COR-L47 (cell line): ENCODE data around the gene TRPM4.
"Not testable (repeated sequence)": the region's sequence is repeated elsewhere in the genome, so short reads cannot be mapped to it uniquely, and the experiment has no call there.

Experiments
- DNase-seq: peaks from one replicate; lab custom pipeline; 2025; lab: John Stamatoyannopoulos, UW

TRPM4 gene

DNA sequence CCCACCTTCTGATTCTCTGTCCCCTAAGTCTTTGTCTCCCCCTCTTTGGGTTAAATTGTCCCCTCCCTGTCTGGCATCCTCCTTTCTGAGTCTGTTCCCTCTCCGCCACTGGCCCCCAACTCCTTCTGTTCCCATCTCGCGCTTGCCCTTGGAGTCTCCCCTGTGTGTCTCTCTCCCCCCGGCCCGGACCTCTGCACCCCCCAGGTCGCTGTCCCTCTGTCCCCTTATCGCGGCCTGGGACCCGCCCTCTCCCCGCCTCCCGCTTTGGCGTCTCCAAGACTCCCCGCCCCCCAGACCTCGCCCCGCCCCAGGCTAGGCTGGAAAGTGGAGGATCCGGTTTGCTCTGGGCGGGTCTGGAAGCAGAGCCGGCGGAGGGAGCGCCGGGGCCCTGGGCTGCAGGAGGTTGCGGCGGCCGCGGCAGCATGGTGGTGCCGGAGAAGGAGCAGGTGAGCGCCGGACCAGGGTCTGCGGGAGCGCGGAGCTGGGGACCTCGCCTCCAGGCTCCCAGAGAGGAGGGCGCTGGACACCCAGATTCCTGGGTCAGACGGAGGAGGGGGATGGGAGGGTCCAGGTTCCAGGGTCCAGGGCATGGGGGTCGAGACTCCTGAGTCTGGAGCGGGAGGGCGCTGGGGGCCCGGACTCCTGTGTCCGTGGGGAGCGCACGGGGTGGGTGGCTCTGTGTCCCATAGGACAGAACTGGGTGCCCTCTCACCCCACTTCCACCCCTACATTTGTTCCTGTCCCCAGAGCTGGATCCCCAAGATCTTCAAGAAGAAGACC, at the start of gene TRPM4:
Gene TRPM4, plus strand, starts transcription at position 348 of the 780 bp plus-strand sequence. Its CDS starts 75 bp downstream, at position 423.
- DNase-seq, result peak; percentile 63

- no peak for DNase-seq
Observed at GRCh38 chr19:49109051-49109450, 48.5 kb upstream of the TRPM4 start.

- DNase-seq, result no peak
Observed at GRCh38 chr19:49109569-49110233, 47.9 kb upstream of the TRPM4 start.

- no peak for DNase-seq
Observed at GRCh38 chr19:49110567-49110966, 47.0 kb upstream of the TRPM4 start.

GRCh38 chr19:49111218-49111998, 46.2 kb upstream of the TRPM4 start:
- DNase-seq, result no peak

DNA sequence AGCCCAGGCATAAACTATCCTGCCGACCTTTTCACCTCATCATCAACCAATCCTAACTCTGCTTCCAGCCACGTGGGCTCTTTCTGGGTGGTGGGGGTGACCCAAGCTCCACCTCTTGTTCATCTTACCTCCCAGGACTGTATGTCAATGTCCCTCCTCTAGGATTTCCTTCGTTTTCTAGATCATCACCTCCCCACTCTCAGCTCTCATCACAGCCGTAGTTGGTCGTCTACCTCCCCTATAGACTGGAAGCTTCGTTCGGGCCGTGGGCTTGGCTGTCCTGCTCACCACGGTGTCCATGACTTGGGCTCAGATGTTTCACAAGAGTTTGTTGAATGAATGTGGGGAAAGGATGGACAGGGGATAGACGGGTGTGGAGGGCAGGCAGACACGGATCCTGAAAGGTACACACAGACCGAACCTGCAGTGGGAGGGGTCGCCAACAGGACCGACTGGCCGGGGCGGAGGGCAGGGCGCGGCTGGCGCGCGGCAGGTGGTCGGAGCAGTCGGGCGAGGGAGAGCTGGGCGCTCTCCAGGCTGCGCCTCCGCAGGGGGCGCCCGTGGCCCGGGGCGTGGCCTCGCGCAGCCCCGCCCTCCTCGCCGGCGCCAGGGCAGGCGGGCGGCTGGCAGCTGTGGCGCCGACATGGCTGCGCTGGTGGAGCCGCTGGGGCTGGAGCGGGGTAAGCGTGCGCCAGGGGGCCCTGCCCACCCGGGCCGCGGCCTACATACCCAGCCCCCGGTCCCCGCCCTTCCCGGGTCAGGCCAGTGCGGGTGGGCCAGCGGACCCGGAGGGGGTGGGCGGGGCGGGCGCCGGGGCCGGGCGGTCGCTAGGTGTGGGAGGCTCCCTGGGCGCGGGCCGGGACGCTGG, 43.6 kb upstream of the TRPM4 start, which contains the start of gene LIN7B:
Gene LIN7B, plus strand, starts transcription at position 609 of the 868 bp plus-strand sequence. Its CDS starts 35 bp downstream, at position 644.
- peak; percentile 50 for DNase-seq

GRCh38 chr19:49114630-49115363, 42.8 kb upstream of the TRPM4 start:
- no peak for DNase-seq

- no peak for DNase-seq
Observed at GRCh38 chr19:49116544-49116943, 41.0 kb upstream of the TRPM4 start.

- no peak for DNase-seq
Observed at GRCh38 chr19:49117677-49118564, 39.7 kb upstream of the TRPM4 start.

DNA sequence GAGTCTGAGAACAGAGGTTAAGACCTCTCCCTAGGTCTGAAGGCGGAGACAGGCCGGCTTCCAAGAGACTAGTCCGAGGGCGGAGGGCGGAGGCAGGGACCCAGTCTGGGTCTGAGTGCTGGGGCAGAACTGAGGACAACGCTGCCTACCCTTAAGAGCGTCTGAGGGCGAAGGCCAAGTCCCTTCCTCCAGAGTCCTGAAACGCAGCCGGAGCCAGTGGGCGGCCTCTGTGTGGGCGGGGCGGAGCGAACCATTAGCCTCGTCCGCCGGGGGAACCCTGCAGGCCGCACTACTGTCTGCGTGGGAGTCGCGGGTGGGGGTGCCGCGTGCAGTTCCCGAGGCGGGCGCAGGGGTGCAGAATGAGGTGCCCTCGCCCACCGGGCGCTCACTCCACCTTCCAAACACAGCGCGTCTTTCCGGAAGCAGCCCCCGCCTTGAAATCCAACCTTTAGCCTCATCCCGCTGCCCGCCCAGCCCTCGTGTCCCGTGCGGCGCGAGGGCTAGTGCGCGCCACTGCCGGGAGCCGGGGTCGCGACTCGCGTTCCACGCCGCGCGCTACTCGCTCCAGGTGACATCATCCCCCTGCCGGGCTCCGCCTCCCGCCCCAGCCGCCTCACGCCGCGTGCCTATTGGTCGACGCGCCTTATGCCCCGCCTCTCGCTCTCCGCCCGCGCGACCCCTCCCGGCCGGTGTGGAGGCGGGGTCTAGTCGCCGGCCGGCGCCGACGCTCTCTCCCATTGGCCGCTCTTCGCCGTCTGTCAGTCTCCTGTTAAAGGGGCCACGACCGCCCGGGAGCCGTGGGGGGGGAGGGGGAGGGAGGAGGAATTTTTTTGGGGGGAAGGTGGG, 38.8 kb upstream of the TRPM4 start, which contains the start of gene C19orf73:
Gene C19orf73, minus strand, starts transcription at position 579 of the 846 bp plus-strand sequence. Its CDS starts 121 bp downstream, at position 458.
- peak; percentile 93 for DNase-seq

GRCh38 chr19:49119411-49120324, 37.9 kb upstream of the TRPM4 start, which contains the start of gene PPFIA3:
Gene PPFIA3 (plus strand): TSS chr19:49119544. CDS start chr19:49127874, 8,330 bp downstream.
- peak; percentile 21 for DNase-seq

GRCh38 chr19:49120325-49120683, 37.3 kb upstream of the TRPM4 start:
- DNase-seq, result no peak

DNA sequence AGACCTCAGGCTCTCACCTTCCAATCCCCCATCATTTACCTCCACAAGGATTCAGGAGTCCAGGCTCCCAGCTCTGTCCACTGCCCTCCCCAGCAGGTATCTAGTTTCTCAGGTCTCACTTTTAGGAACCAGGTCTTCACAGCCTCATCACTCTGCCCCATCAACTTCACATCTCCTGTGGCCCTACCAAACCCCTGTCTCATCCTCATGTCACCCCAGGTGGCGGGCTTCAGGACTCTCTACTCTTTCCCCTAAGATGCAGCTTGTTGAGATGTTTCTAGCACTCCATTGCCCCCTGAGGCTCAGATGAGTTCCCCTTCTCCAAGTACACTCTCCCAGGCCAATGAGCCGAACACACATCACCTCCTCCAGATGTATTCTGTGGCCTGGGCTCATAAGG, 36.7 kb upstream of the TRPM4 start:
- DNase-seq, result no peak

DNA sequence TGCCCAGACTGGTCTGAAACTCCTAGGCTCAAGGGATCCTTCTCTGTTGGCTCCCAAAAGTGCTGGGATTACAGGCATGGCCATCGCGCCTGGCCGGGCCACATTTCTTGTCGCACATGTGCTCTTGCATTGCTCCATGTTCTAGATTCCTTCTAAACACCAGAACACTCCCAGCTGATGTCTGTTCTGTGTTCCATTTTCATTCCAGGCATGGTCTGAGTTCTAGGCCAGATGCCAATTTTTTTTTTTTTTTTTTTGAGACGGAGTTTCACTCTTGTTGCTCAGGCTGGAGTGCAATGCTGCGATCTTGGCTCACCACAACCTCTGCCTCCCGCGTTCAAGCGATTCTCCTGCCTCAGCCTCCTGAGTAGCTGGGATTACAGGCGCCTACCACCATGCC, 35.8 kb upstream of the TRPM4 start:
- not testable (repeated sequence) for DNase-seq

GRCh38 chr19:49123285-49123684, 34.3 kb upstream of the TRPM4 start:
- DNase-seq, result not testable (repeated sequence)

DNA sequence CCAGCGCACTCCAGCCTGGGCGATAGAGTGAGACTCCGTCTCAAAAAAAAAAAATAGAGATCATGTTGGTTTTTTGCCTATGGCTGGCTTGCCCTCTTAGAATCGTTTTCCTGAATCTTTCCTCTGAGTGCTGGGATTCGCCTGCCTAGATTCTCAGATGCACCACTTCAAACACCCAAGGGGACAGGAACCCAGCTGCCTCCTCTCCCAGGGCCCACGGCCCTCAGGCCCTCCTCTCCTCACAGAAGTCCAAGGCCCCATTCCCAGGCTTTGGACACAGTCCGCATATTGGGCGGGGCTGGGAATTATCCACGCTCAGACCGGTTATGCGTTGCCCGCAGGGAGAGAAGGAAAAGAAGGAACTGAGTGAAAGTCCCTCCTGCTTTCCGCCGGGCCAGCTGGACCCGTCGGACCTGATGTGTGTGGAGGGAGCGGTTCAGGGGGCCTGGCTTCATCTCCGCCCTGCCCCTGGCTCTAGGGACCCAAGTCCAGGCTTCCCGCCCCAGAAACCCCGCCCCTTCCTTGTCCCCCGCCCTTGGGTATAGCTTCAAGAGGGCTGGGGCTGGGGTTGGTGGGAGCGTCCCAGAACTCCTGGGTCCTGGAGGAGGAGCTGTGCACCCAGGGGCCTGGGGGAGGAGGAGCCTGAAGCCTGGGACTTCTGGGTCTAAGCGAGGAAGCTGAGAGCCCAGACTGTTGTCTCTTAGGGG, 32.4 kb upstream of the TRPM4 start:
- DNase-seq, result no peak

GRCh38 chr19:49126575-49126974, 31.0 kb upstream of the TRPM4 start:
- DNase-seq, result no peak
